H1 (cell line): ENCODE measurements around the gene TAS2R41. TPM values are rescaled to one million over a fixed set of nuclear protein-coding genes. Genes with fewer than 3 reads are reported as not detected.

Experiments
- CTCF ChIA-PET: fragments of 300-600 bp; sonication (Branson Sonifier 250); formaldehyde crosslinking; loops from one replicate; lab custom pipeline; 2021; ENCODE audit not compliant: partially characterized antibody; lab: Charles Lee
- POLR2A ChIA-PET: fragments of 300-600 bp; sonication (Branson Sonifier 250); formaldehyde crosslinking; loops from one replicate; lab custom pipeline; 2021; ENCODE audit warnings: inconsistent platforms; ENCODE audit not compliant: partially characterized antibody; lab: Charles Lee
- DNase-seq, 2 experiments: peaks; one replicate each; pipeline versions ENCODE4 v3.0.0 to v3.0.0-alpha.2; 2010 to 2022; ENCODE audit warnings: low spot score in 2 of 2, low read depth in 1 of 2, mixed read lengths in 1 of 2
- FAIRE-seq: peaks from 2 replicates; lab custom pipeline; 2011; peaks lifted over from hg19 to GRCh38; lab: Jason Lieb, UNC
- H2AFZ ChIP-seq: 2 replicates; pipeline ENCODE4 v1.8.1; 2012; ENCODE audit warnings: low read length, inconsistent platforms
- H2AK5ac ChIP-seq: 2 replicates; pipeline ENCODE4 v1.6.1; 2013; ENCODE audit warnings: low read depth, low read length
- H2BK120ac ChIP-seq: replicated peaks from 2 replicates; pipeline ENCODE3; 2013; ENCODE audit warnings: low read depth, low read length, inconsistent platforms
- H2BK12ac ChIP-seq: 2 replicates; pipeline ENCODE4 v1.6.1; 2013; ENCODE audit warnings: low read depth, low read length
- H2BK15ac ChIP-seq: 2 replicates; pipeline ENCODE4 v1.6.1; 2013; ENCODE audit warnings: low read length
- H2BK20ac ChIP-seq: 2 replicates; pipeline ENCODE4 v1.6.1; 2013; ENCODE audit warnings: low read length
- H2BK5ac ChIP-seq: 2 replicates; pipeline ENCODE4 v1.6.1; 2013; ENCODE audit warnings: low read depth, low read length
- H3K14ac ChIP-seq: 2 replicates; pipeline ENCODE4 v1.6.1; 2013; ENCODE audit warnings: inconsistent platforms; ENCODE audit not compliant: insufficient read length
- H3K18ac ChIP-seq: 2 replicates; pipeline ENCODE4 v1.6.1; 2013; ENCODE audit warnings: low read length; ENCODE audit errors: extremely low read depth
- H3K23ac ChIP-seq: 2 replicates; pipeline ENCODE4 v1.6.1; 2013; ENCODE audit warnings: inconsistent platforms; ENCODE audit not compliant: insufficient read length
- H3K23me2 ChIP-seq: 2 replicates; pipeline ENCODE4 v1.6.1; 2013; ENCODE audit warnings: low read depth, low read length
- H3K27ac ChIP-seq: 2 replicates; pipeline ENCODE4 v1.6.1; 2011; ENCODE audit warnings: low read depth, low read length, inconsistent platforms
- H3K27me3 ChIP-seq, 4 experiments: replicated peaks in 1 of 4; 1 replicate in 1 of 4; 2 replicates in 3 of 4; pipeline versions ENCODE4 v1.6.1 to v1.8.1; 2011 to 2013; ENCODE audit warnings: low read length in 3 of 4, mild to moderate bottlenecking in 3 of 4, inconsistent platforms in 2 of 4, mixed read lengths in 2 of 4, moderate library complexity in 1 of 4; ENCODE audit not compliant: control insufficient read depth in 3 of 4, insufficient read depth in 3 of 4; ENCODE audit errors: extremely low read depth in 1 of 4
- H3K36me3 ChIP-seq, 4 experiments: 2 replicates each; pipeline versions ENCODE4 v1.6.1 to v1.8.1; 2011 to 2013; ENCODE audit warnings: mild to moderate bottlenecking in 4 of 4, low read length in 3 of 4, moderate library complexity in 2 of 4, control low read depth in 1 of 4, inconsistent platforms in 1 of 4; ENCODE audit not compliant: insufficient read depth in 4 of 4, control insufficient read depth in 2 of 4
- H3K4ac ChIP-seq: replicated peaks from 2 replicates; pipeline ENCODE3; 2013; ENCODE audit warnings: low read length, low read depth, mixed read lengths, inconsistent platforms; ENCODE audit not compliant: insufficient read length
- H3K4me1 ChIP-seq, 4 experiments: replicated peaks in 1 of 4; 1 replicate in 1 of 4; 2 replicates in 3 of 4; pipeline versions ENCODE4 v1.6.1 to v1.8.1; 2011 to 2013; ENCODE audit warnings: low read length in 3 of 4, inconsistent platforms in 2 of 4, mixed read lengths in 1 of 4; ENCODE audit not compliant: insufficient read depth in 4 of 4, control insufficient read depth in 3 of 4
- H3K4me2 ChIP-seq, 2 experiments: 2 replicates each; pipeline versions ENCODE4 v1.6.1 to v1.8.1; 2011 to 2013; ENCODE audit warnings: low read depth in 2 of 2, low read length in 2 of 2, control low read depth in 1 of 2, inconsistent platforms in 1 of 2, mild to moderate bottlenecking in 1 of 2; ENCODE audit not compliant: insufficient read depth in 1 of 2
- H3K4me3 ChIP-seq, 4 experiments: fragments of 200-600, 300-600 bp in 1 of 4; sonication (generic), shearing (Covaris generic), sonication (Bioruptor Twin) in 1 of 4; 2 replicates each; pipeline versions ENCODE4 v1.5.1 to v1.8.1; 2011 to 2016; ENCODE audit warnings: low read length in 4 of 4, low read depth in 3 of 4, control low read depth in 2 of 4, inconsistent platforms in 2 of 4, mild to moderate bottlenecking in 2 of 4, mixed read lengths in 1 of 4, moderate library complexity in 1 of 4; ENCODE audit not compliant: insufficient read depth in 2 of 4; ENCODE audit errors: extremely low read depth in 1 of 4
- H3K56ac ChIP-seq: replicated peaks from 2 replicates; pipeline ENCODE3; 2013; ENCODE audit warnings: low read depth, mild to moderate bottlenecking, mixed read lengths, low read length, inconsistent platforms; ENCODE audit not compliant: insufficient read length
- H3K79me1 ChIP-seq: 2 replicates; pipeline ENCODE4 v1.6.1; 2013; ENCODE audit warnings: low read depth, low read length, control low read depth
- H3K79me2 ChIP-seq, 2 experiments: 2 replicates each; pipeline versions ENCODE4 v1.6.1 to v1.8.1; 2012 to 2013; ENCODE audit warnings: low read length in 2 of 2, mild to moderate bottlenecking in 2 of 2, inconsistent platforms in 1 of 2; ENCODE audit not compliant: insufficient read depth in 2 of 2, control insufficient read depth in 1 of 2
- H3K9ac ChIP-seq, 4 experiments: replicated peaks in 1 of 4; 1 replicate in 1 of 4; 2 replicates in 3 of 4; pipeline versions ENCODE4 v1.6.1 to v1.8.1; 2011 to 2013; ENCODE audit warnings: low read depth in 3 of 4, low read length in 3 of 4, control low read depth in 2 of 4, mild to moderate bottlenecking in 2 of 4, moderate library complexity in 2 of 4, inconsistent platforms in 1 of 4; ENCODE audit errors: extremely low read depth in 1 of 4
- H3K9me3 ChIP-seq, 2 experiments: 2 replicates each; pipeline versions ENCODE4 v1.6.1 to v1.8.1; 2012 to 2013; ENCODE audit warnings: mild to moderate bottlenecking in 2 of 2, moderate library complexity in 2 of 2, control low read depth in 1 of 2, inconsistent platforms in 1 of 2, low read depth in 1 of 2, low read length in 1 of 2, mixed read lengths in 1 of 2; ENCODE audit not compliant: insufficient read depth in 2 of 2
- H4K20me1 ChIP-seq, 2 experiments: replicated peaks in 1 of 2; 2 replicates each; pipeline versions ENCODE3 to v1.8.1; 2011 to 2013; ENCODE audit warnings: inconsistent platforms in 2 of 2, low read length in 2 of 2, mild to moderate bottlenecking in 1 of 2; ENCODE audit not compliant: insufficient read depth in 2 of 2, control insufficient read depth in 1 of 2
- H4K5ac ChIP-seq: 2 replicates; pipeline ENCODE4 v1.6.1; 2013; ENCODE audit warnings: low read length, low read depth, mixed read lengths, inconsistent platforms; ENCODE audit not compliant: insufficient read length
- H4K8ac ChIP-seq: 2 replicates; pipeline ENCODE4 v1.8.0; 2013; ENCODE audit warnings: mild to moderate bottlenecking, moderate library complexity, low read length, inconsistent platforms; ENCODE audit not compliant: insufficient read depth; ENCODE audit errors: extremely low read depth
- H4K91ac ChIP-seq: replicated peaks from 2 replicates; pipeline ENCODE3; 2013; ENCODE audit warnings: low read length, mixed read lengths, inconsistent platforms; ENCODE audit not compliant: insufficient read length
- CTBP2 ChIP-seq: IDR thresholded peaks from 2 replicates; pipeline ENCODE4 v1.7.0; 2011; ENCODE audit warnings: borderline replicate concordance, mild to moderate bottlenecking, moderate library complexity, mixed read lengths, low read length; ENCODE audit not compliant: insufficient read depth, insufficient read length
- EP300 ChIP-seq, 2 experiments: IDR thresholded peaks; 1 replicate in 1 of 2; 2 replicates in 1 of 2; pipeline ENCODE4 v1.6.1; 2011 to 2012; ENCODE audit warnings: low read depth in 2 of 2, low read length in 2 of 2, mild to moderate bottlenecking in 2 of 2, borderline replicate concordance in 1 of 2, inconsistent platforms in 1 of 2, moderate library complexity in 1 of 2
- HDAC6 ChIP-seq: IDR thresholded peaks from one replicate; pipeline ENCODE4 v1.7.1; 2012; ENCODE audit warnings: low read depth, mild to moderate bottlenecking, inconsistent platforms, low read length, moderate library complexity
- KDM4A ChIP-seq: IDR thresholded peaks from one replicate; pipeline ENCODE4 v1.7.1; 2012; ENCODE audit warnings: low read depth, mild to moderate bottlenecking, moderate library complexity, low read length, inconsistent platforms; ENCODE audit not compliant: severe bottlenecking
- SRF ChIP-seq: IDR thresholded peaks from 2 replicates; pipeline ENCODE4 v1.6.1; 2011; ENCODE audit warnings: mild to moderate bottlenecking, low read depth, low read length, moderate library complexity
- TBP ChIP-seq: IDR thresholded peaks from 2 replicates; pipeline ENCODE4 v1.6.1; 2011; ENCODE audit warnings: low read depth, low read length, improper control_type of control experiment
- WGBS, 2 experiments: shearing (Covaris generic) in 1 of 2; methylation state at CpG; one replicate each; pipeline versions ENCODE4 v1.1.6 to v1.1.7; 2013 to 2015; ENCODE audit warnings: low lambda C conversion rate in 2 of 2, mixed read lengths in 2 of 2, inconsistent platforms in 1 of 2, low coverage in 1 of 2, missing lambda C conversion rate in 1 of 2; ENCODE audit not compliant: insufficient replicate concordance in 2 of 2, insufficient coverage in 1 of 2, insufficient read length in 1 of 2; ENCODE audit errors: extremely low coverage in 1 of 2, missing lambda C conversion rate in 1 of 2; 5-methylcytosine and 5-hydroxymethylcytosine counted together
- polyA plus RNA-seq, 7 experiments: library from polyadenylated mRNA; depleted of rRNA in 3 of 7; stranded (reverse) in 5 of 7; unstranded in 2 of 7; fragments of >200 nt in 5 of 7; fragments of 200-250 nt in 2 of 7; gene quantifications; 1 replicate in 5 of 7; 2 replicates in 1 of 7; 4 replicates in 1 of 7; pipeline versions ENCODE4 v1.2.1 to v1.2.3, GENCODE V29; 2011 to 2013; ENCODE audit warnings: missing spikeins in 2 of 7, mixed read lengths in 2 of 7
- total RNA-seq: library from RNA; stranded (reverse); fragmentation: NEBNext Ultra II Directional; extraction: Animal tissue kit (Norgen Biotek cat#: 25700); gene quantifications from 2 replicates; pipeline ENCODE4 v1.2.1, GENCODE V29; 2021

The TAS2R41 gene
- total and polyA plus RNA-seq, 2 of the 8 experiments (the other 6 are each of a cell fraction or from before 2014, with no cell fraction given): 0.12 TPM; not detected in 1

DNA sequence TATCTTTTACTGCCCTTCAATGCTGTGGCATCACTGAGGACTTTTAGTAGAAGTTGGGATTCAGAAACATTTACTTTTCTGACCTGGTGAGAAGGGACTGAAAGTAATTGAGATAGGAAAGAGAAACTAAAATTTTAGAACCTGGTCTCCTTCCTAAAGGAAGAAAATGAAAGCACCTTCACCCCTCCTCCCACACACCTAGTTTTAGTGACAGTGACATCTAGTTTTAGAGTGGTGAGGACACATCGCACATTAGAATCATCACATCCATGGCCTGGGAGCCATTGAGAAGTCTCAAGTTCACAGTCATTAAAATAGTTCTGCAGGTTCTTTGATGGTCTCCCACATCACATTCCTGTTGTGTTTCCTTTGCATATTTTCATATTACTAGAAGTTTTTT lies 16.1 kb downstream of the TAS2R41 start:
- H3K9me3 ChIP-seq: no peaks in the 10 kb centered on the region
- no peak overlapping the region for H3K9ac ChIP-seq
- no peak overlapping the region for H3K56ac ChIP-seq
- H3K79me1 ChIP-seq: no peaks in the 10 kb centered on the region
- no peak overlapping the region for H2BK20ac ChIP-seq
- H3K23ac ChIP-seq: no peak overlapping the region
- H2BK120ac ChIP-seq: no peak overlapping the region
- H3K4me3 ChIP-seq: no peak overlapping the region
- H3K18ac ChIP-seq: no peak overlapping the region
- H3K27me3 ChIP-seq: peaks cover 0 to 3% (median 0%) of the 10 kb centered on the region in 4 experiments; a peak in 1 of 7 replicates
- no peak overlapping the region for H2AK5ac ChIP-seq
- no peak overlapping the region for H2AFZ ChIP-seq
- no peaks in the 10 kb centered on the region for H3K36me3 ChIP-seq
- H2BK15ac ChIP-seq: no peak overlapping the region
- no peaks in the 10 kb centered on the region for H3K4me1 ChIP-seq
- no peak overlapping the region for H2BK5ac ChIP-seq
- 87% methylated on average over 1 of the region's 1 CpG; no CpG with 5 or more reads in 1 of the 2 experiments for WGBS, 2 experiments
- no peak overlapping the region for H4K5ac ChIP-seq
- no peaks in the 10 kb centered on the region for H3K23me2 ChIP-seq
- H4K20me1 ChIP-seq: no peaks in the 10 kb centered on the region
- H3K4ac ChIP-seq: no peak overlapping the region
- H2BK12ac ChIP-seq: no peak overlapping the region
- TF ChIP-seq EP300 (IDR thresholded peaks at IDR 0.05; ENCODE audit: borderline replicate concordance in 1 of 2, low read depth in 2 of 2, low read length in 2 of 2) (no peak), KDM4A (no peak), CTBP2 (no peak), HDAC6 (no peak), TBP (no peak), SRF (no peak)
- no peak for DNase-seq
- no peak overlapping the region for H3K4me2 ChIP-seq
- H3K14ac ChIP-seq: no peak overlapping the region
- no peak overlapping the region for H4K91ac ChIP-seq
- no peaks in the 10 kb centered on the region for H3K79me2 ChIP-seq
- no peak for FAIRE-seq
- no peak overlapping the region for H4K8ac ChIP-seq
- CTCF ChIA-PET: interaction anchor here (1.0 to 1.2 kb wide), 2 partner anchors 11 to 76 kb away, joined by 3 read pairs; no protein-coding TSS in a partner anchor
- H3K27ac ChIP-seq: no peak overlapping the region
- POLR2A ChIA-PET: no interaction called here
